K562 (cell line): ENCODE measurements around the gene HRCT1.

Experiments used
- CBX3 ChIP-seq, 2 experiments: IDR thresholded peaks; 1 replicate in 1 of 2; 2 replicates in 1 of 2; pipeline ENCODE4 v1.6.1; 2012; ENCODE audit warnings: inconsistent platforms in 2 of 2, low read length in 2 of 2, borderline replicate concordance in 1 of 2, control low read depth in 1 of 2
- IFI16 ChIP-seq: fragments of 250-450 bp; sonication (Bioruptor Pico); IDR thresholded peaks from 2 replicates; pipeline ENCODE4 v2.1.2; 2022; ENCODE audit warnings: mild to moderate bottlenecking, inconsistent platforms
- KHSRP ChIP-seq: fragments of 450-650 bp; IDR thresholded peaks from 2 replicates; pipeline ENCODE4 v1.6.1; 2017
- ZNF316 ChIP-seq: fragments of 450-650 bp; IDR thresholded peaks from 2 replicates; pipeline ENCODE4 v1.6.1; 2016
- TF ChIP-seq, protein P1 (sequence below), 3 experiments: IDR thresholded peaks in 2 of 3; conservative IDR thresholded peaks in 1 of 3; 2 replicates each; pipeline ENCODE4 v1.5.1; 2011 to 2012; ENCODE audit warnings: low read length in 3 of 3, mild to moderate bottlenecking in 3 of 3, control low read depth in 2 of 3, improper control_type of control experiment in 1 of 3, inconsistent platforms in 1 of 3, low read depth in 1 of 3, mixed read lengths in 1 of 3, moderate library complexity in 1 of 3; ENCODE audit not compliant: insufficient read depth in 2 of 3

DNA sequence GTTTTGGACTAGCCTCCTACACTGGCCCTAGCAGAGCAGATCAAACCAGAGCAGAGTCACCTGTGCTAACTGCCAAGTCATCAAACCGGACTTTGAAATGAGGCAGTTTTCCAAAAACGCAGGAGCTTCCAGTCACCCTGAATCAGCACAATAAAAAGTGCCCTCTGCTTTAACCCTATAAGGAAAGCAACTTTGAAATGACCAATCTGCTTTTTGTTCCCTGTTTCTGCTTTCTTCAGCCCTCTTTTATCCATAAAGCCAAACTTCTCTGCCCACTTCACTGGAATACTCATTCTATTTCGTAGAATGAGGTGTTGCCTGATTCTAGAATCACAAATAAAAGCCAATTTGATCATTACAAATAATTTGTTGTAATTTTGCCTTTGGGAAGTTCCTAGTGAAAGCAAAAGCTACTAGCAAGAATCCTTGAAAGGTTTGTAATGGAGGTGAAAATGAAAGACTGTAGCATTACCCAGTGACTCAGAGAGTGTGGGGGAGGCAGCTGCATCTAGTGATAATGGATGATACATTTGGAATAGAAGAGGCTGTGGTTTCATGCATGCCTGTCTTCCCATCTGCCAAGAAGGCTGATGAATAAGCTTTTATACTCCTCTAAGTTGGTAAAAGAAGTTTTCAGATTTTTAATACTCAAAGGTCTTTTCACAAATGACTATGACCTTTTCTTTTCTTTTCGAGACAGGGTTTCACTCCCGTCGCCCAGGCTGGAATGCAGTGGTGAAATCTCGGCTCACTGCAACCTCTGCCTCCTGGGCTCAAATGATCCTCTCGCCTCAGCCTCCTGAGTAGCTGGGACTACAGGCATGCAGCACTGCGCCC lies 18.1 kb downstream of the HRCT1 start:
- peak; percentile 100 for TF ChIP-seq ZNF316
- TF ChIP-seq IFI16 (CRISPR knock-in tag): no peak
- TF ChIP-seq, protein P1, sequence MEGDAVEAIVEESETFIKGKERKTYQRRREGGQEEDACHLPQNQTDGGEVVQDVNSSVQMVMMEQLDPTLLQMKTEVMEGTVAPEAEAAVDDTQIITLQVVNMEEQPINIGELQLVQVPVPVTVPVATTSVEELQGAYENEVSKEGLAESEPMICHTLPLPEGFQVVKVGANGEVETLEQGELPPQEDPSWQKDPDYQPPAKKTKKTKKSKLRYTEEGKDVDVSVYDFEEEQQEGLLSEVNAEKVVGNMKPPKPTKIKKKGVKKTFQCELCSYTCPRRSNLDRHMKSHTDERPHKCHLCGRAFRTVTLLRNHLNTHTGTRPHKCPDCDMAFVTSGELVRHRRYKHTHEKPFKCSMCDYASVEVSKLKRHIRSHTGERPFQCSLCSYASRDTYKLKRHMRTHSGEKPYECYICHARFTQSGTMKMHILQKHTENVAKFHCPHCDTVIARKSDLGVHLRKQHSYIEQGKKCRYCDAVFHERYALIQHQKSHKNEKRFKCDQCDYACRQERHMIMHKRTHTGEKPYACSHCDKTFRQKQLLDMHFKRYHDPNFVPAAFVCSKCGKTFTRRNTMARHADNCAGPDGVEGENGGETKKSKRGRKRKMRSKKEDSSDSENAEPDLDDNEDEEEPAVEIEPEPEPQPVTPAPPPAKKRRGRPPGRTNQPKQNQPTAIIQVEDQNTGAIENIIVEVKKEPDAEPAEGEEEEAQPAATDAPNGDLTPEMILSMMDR (IDR thresholded peaks at IDR 0.05 in 2 of 3, conservative IDR thresholded peaks at IDR 0.05 in 1 of 3; ENCODE audit: insufficient read depth in 2 of 3, low read depth in 1 of 3, low read length in 3 of 3): no peak
- 0 out of 3 replicates have a peak, but pooled peaks of 1 of the 2 experiments have one; percentile 14 for TF ChIP-seq CBX3 (IDR thresholded peaks at IDR 0.05; ENCODE audit: borderline replicate concordance in 1 of 2, low read length in 2 of 2)
- TF ChIP-seq KHSRP: no peak
